Neural cell (in vitro differentiated cells): ENCODE measurements around the gene ROR2. TPM values are rescaled to one million over a fixed set of nuclear protein-coding genes. Genes with fewer than 3 reads are reported as not detected.

ENCODE experiments used
- H2AFZ ChIP-seq: fragments of 200-600, 300-800 bp; sonication (generic), shearing (Covaris generic); 2 replicates; pipeline ENCODE4 v1.6.0; 2014; ENCODE audit warnings: low read depth, mild to moderate bottlenecking, antibody characterized with exemption, low read length, moderate library complexity
- H3F3A ChIP-seq: fragments of 200-600 bp; shearing (Covaris generic); 2 replicates; pipeline ENCODE4 v1.6.1; 2016; ENCODE audit warnings: mild to moderate bottlenecking, moderate library complexity, mixed read lengths, antibody characterized with exemption, low read length; ENCODE audit not compliant: insufficient read depth, poor library complexity, severe bottlenecking
- H3K27ac ChIP-seq: fragments of 200-600, 300-800 bp; sonication (generic), shearing (Covaris generic); 2 replicates; pipeline ENCODE4 v1.5.1; 2014; ENCODE audit warnings: mild to moderate bottlenecking, low read length, moderate library complexity
- H3K27me3 ChIP-seq: fragments of 300-800, 200-600 bp; sonication (generic), shearing (Covaris generic); 2 replicates; pipeline ENCODE4 v1.6.0; 2014; ENCODE audit warnings: mild to moderate bottlenecking, low read depth, low read length, moderate library complexity; ENCODE audit not compliant: insufficient read depth
- H3K36me3 ChIP-seq: fragments of 300-800, 200-600 bp; sonication (generic), shearing (Covaris generic); 2 replicates; pipeline ENCODE4 v1.5.1; 2014; ENCODE audit warnings: mild to moderate bottlenecking, antibody characterized with exemption, low read length, moderate library complexity; ENCODE audit not compliant: insufficient read depth
- H3K4me2 ChIP-seq: fragments of 300-800, 200-600 bp; sonication (generic), shearing (Covaris generic); 2 replicates; pipeline ENCODE4 v1.6.0; 2014; ENCODE audit warnings: mild to moderate bottlenecking, low read length
- H3K4me3 ChIP-seq: fragments of 300-800, 200-600 bp; sonication (generic), shearing (Covaris generic); 2 replicates; pipeline ENCODE4 v1.5.1; 2014; ENCODE audit warnings: mild to moderate bottlenecking, low read length, moderate library complexity
- H3K79me2 ChIP-seq: fragments of 200-600 bp; shearing (Covaris generic); replicated peaks from 2 replicates; pipeline ENCODE4 v1.6.0; 2014; ENCODE audit warnings: mild to moderate bottlenecking, low read length, moderate library complexity; ENCODE audit not compliant: insufficient read depth
- H3K9ac ChIP-seq: fragments of 300-800, 200-600 bp; sonication (generic), shearing (Covaris generic); 2 replicates; pipeline ENCODE4 v1.6.1; 2016; ENCODE audit warnings: mild to moderate bottlenecking, low read length, mixed read lengths
- H3K9me2 ChIP-seq: fragments of 200-600 bp; shearing (Covaris generic); 2 replicates; pipeline ENCODE4 v1.6.1; 2016; ENCODE audit warnings: mild to moderate bottlenecking, low read length, mixed read lengths; ENCODE audit not compliant: insufficient read depth
- H3K9me3 ChIP-seq: fragments of 200-600, 300-800 bp; sonication (generic), shearing (Covaris generic); 2 replicates; pipeline ENCODE4 v1.6.1; 2016; ENCODE audit warnings: mild to moderate bottlenecking, mixed run types, low read length, moderate library complexity, mixed read lengths
- H4K20me1 ChIP-seq: fragments of 200-600 bp; shearing (Covaris generic); 2 replicates; pipeline ENCODE4 v1.6.1; 2016; ENCODE audit warnings: mild to moderate bottlenecking, mixed run types; ENCODE audit not compliant: insufficient read depth
- EP300 ChIP-seq: fragments of 450-650 bp; conservative IDR thresholded peaks from 2 replicates; pipeline ENCODE4 v1.6.1; 2014; ENCODE audit warnings: antibody characterized with exemption, mild to moderate bottlenecking, moderate library complexity; ENCODE audit not compliant: poor library complexity, severe bottlenecking
- EZH2 ChIP-seq: fragments of 200-600, 300-800 bp; shearing (Covaris generic), sonication (generic); IDR thresholded peaks from 2 replicates; pipeline ENCODE4 v1.6.1; 2014; ENCODE audit warnings: antibody characterized with exemption, low read length, borderline replicate concordance, mild to moderate bottlenecking; ENCODE audit not compliant: insufficient read depth, poor library complexity, severe bottlenecking
- MXI1 ChIP-seq: fragments of 450-650 bp; conservative IDR thresholded peaks from 2 replicates; pipeline ENCODE4 v1.6.1; 2014; ENCODE audit warnings: antibody characterized with exemption, mild to moderate bottlenecking; ENCODE audit not compliant: poor library complexity, severe bottlenecking
- POLR2AphosphoS5 ChIP-seq: IDR thresholded peaks from 2 replicates; pipeline ENCODE4 v1.6.1; 2012
- RAD21 ChIP-seq: fragments of 450-650 bp; conservative IDR thresholded peaks from 2 replicates; pipeline ENCODE4 v1.6.1; 2014; ENCODE audit warnings: antibody characterized with exemption, mild to moderate bottlenecking, moderate library complexity
- SMC3 ChIP-seq: fragments of 450-650 bp; conservative IDR thresholded peaks from 2 replicates; pipeline ENCODE4 v1.6.1; 2014; ENCODE audit warnings: antibody characterized with exemption, mild to moderate bottlenecking, moderate library complexity; ENCODE audit not compliant: poor library complexity
- TAF1 ChIP-seq: IDR thresholded peaks from 2 replicates; pipeline ENCODE4 v1.6.1; 2012; ENCODE audit warnings: low read depth
- polyA plus RNA-seq: library from polyadenylated mRNA; depleted of rRNA; stranded (reverse); fragments of >200 nt; gene quantifications from 2 replicates; pipeline ENCODE4 v1.2.3, GENCODE V29; 2014
- TF ChIP-seq, protein P1 (sequence below): fragments of 450-650 bp; IDR thresholded peaks from 2 replicates; pipeline ENCODE4 v1.5.1; 2014; ENCODE audit warnings: antibody characterized with exemption, mild to moderate bottlenecking, moderate library complexity; ENCODE audit not compliant: poor library complexity, severe bottlenecking
- TF ChIP-seq, protein P2 (sequence below): IDR thresholded peaks from 2 replicates; pipeline ENCODE4 v1.6.1; 2012; ENCODE audit warnings: borderline replicate concordance

The ROR2 gene
- polyA plus RNA-seq, 1 donor from 2014 or later: 0.33 TPM

DNA sequence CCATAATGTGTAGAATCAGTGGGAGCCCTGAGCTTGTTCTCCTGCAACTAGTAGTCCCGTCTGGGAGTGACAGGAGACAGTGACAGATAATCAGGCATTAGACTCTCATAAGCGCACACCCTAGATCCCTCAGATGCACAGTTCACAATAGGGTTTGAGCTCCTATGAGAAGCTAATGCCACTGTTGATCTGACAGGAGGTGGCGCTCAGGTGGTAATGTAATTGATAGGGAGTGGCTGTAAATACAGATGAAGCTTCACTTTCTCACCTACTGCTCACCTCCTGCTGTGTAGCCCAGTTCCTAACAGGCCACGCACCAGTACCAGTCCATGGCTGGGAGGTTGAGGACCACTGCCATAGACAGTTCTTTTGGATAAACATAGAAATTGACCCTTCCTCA lies 188.7 kb downstream of the ROR2 start:
- H3K9ac ChIP-seq: no peak overlapping the region
- no peak for TF ChIP-seq SMC3
- TF ChIP-seq EZH2: no peak
- no peak for TF ChIP-seq TAF1
- TF ChIP-seq, protein P1, sequence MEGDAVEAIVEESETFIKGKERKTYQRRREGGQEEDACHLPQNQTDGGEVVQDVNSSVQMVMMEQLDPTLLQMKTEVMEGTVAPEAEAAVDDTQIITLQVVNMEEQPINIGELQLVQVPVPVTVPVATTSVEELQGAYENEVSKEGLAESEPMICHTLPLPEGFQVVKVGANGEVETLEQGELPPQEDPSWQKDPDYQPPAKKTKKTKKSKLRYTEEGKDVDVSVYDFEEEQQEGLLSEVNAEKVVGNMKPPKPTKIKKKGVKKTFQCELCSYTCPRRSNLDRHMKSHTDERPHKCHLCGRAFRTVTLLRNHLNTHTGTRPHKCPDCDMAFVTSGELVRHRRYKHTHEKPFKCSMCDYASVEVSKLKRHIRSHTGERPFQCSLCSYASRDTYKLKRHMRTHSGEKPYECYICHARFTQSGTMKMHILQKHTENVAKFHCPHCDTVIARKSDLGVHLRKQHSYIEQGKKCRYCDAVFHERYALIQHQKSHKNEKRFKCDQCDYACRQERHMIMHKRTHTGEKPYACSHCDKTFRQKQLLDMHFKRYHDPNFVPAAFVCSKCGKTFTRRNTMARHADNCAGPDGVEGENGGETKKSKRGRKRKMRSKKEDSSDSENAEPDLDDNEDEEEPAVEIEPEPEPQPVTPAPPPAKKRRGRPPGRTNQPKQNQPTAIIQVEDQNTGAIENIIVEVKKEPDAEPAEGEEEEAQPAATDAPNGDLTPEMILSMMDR: no peak
- TF ChIP-seq, protein P2, sequence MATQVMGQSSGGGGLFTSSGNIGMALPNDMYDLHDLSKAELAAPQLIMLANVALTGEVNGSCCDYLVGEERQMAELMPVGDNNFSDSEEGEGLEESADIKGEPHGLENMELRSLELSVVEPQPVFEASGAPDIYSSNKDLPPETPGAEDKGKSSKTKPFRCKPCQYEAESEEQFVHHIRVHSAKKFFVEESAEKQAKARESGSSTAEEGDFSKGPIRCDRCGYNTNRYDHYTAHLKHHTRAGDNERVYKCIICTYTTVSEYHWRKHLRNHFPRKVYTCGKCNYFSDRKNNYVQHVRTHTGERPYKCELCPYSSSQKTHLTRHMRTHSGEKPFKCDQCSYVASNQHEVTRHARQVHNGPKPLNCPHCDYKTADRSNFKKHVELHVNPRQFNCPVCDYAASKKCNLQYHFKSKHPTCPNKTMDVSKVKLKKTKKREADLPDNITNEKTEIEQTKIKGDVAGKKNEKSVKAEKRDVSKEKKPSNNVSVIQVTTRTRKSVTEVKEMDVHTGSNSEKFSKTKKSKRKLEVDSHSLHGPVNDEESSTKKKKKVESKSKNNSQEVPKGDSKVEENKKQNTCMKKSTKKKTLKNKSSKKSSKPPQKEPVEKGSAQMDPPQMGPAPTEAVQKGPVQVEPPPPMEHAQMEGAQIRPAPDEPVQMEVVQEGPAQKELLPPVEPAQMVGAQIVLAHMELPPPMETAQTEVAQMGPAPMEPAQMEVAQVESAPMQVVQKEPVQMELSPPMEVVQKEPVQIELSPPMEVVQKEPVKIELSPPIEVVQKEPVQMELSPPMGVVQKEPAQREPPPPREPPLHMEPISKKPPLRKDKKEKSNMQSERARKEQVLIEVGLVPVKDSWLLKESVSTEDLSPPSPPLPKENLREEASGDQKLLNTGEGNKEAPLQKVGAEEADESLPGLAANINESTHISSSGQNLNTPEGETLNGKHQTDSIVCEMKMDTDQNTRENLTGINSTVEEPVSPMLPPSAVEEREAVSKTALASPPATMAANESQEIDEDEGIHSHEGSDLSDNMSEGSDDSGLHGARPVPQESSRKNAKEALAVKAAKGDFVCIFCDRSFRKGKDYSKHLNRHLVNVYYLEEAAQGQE: no peak
- no peak for TF ChIP-seq POLR2AphosphoS5
- no peak for TF ChIP-seq RAD21
- TF ChIP-seq MXI1: no peak
- no peaks in the 10 kb centered on the region for H3K27me3 ChIP-seq
- no peaks in the 10 kb centered on the region for H4K20me1 ChIP-seq
- no peak overlapping the region for H3K4me3 ChIP-seq
- no peaks in the 10 kb centered on the region for H3K9me3 ChIP-seq
- H3K79me2 ChIP-seq: no peaks in the 10 kb centered on the region
- no peaks in the 10 kb centered on the region for H3F3A ChIP-seq
- no peaks in the 10 kb centered on the region for H3K36me3 ChIP-seq
- no peak overlapping the region for H2AFZ ChIP-seq
- no peak overlapping the region for H3K27ac ChIP-seq
- no peaks in the 10 kb centered on the region for H3K9me2 ChIP-seq
- no peak overlapping the region for H3K4me2 ChIP-seq

DNA sequence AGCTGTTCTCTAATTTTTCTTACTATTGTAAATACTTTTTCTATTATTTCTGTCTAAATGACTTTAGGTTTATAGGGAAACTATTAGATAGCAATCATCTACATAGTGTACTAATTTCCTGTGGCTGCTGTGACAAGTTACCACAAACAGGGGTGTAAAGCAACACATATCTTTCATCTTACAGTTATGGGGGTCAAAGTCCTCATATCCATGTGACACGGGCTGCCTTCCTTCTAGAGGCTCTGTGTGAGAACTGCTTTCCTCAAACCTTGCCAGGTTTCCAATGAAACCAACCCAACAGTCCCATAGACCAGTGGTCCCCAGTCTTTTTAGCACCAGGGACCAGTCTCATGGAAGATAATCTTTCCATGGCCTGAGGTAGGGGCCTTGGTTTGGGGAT lies 189.1 kb downstream of the ROR2 start:
- Histone ChIP-seq H3K9ac (no peak overlapping the region), H4K20me1 (no peaks in the 10 kb centered on the region), H3K9me3 (no peaks in the 10 kb centered on the region), H3K79me2 (no peaks in the 10 kb centered on the region), H3F3A (no peaks in the 10 kb centered on the region), H2AFZ (no peak overlapping the region), H3K9me2 (no peaks in the 10 kb centered on the region), H3K36me3 (no peaks in the 10 kb centered on the region), H3K27me3 (no peaks in the 10 kb centered on the region), H3K4me3 (no peak overlapping the region), H3K4me2 (no peak overlapping the region), H3K27ac (no peak overlapping the region)
- no peak for TF ChIP-seq TAF1
- TF ChIP-seq EP300: no peak
- no peak for TF ChIP-seq EZH2
- TF ChIP-seq POLR2AphosphoS5: no peak
- TF ChIP-seq MXI1: no peak
- TF ChIP-seq SMC3: no peak
- TF ChIP-seq, protein P1: no peak
- no peak for TF ChIP-seq RAD21
- TF ChIP-seq, protein P2: no peak
